ENCODE data around the gene EXOSC6.

Gene EXOSC6

DNA sequence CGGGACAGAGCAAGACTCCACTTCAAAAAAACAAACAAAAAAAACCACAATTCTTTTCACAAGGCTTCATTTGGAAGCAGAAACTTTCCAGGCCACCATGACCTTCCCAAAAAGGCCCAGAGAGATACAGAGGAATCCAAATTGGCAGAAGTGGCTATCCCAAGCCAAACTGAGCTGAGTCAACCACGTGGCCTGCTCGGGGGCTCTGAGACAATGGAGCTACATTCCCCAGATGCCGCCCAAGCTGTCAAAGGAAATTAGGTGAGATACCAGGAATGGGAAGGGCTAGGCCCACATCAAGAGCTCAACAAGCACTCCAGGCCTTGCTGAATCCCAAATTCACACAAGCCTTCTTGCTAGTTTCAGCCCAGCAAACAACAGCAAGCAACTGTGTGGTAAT lies 5.7 kb upstream of the EXOSC6 start:
- Histone ChIP-seq H3K4me2 (ENCODE audit: low read depth, low read length, poor library complexity, severe bottlenecking) (no peak overlapping the region), H3K9ac (ENCODE audit: low read length) (no peak overlapping the region), H3K9me2 (replicated peaks; ENCODE audit: insufficient read depth, low read length) (no peaks in the 10 kb centered on the region), H3K9me3 (ENCODE audit: insufficient read depth, low read length) (no peaks in the 10 kb centered on the region), H3K4me3 (ENCODE audit: insufficient read depth, low read length, poor library complexity, severe bottlenecking) (no peak overlapping the region), H3K27me3 (ENCODE audit: low read length) (no peaks in the 10 kb centered on the region), H3F3A (ENCODE audit: insufficient read depth) (peaks cover 13% of the 10 kb centered on the region), H4K20me1 (ENCODE audit: low read depth, low read length) (no peaks in the 10 kb centered on the region; the same call in 1 of the 2 replicates), H2AFZ (ENCODE audit: low read depth, low read length, severe bottlenecking) (no peak overlapping the region), H3K79me2 (ENCODE audit: insufficient read depth, low read length) (no peaks in the 10 kb centered on the region), H3K36me3 (ENCODE audit: low read length) (peaks cover 28% of the 10 kb centered on the region; the same call in 1 of the 2 replicates), H3K27ac (ENCODE audit: low read depth, low read length) (no peak overlapping the region)
- no peak for TF ChIP-seq EZH2phosphoT487 (conservative IDR thresholded peaks at IDR 0.05; ENCODE audit: low read length)
- TF ChIP-seq, protein P1, sequence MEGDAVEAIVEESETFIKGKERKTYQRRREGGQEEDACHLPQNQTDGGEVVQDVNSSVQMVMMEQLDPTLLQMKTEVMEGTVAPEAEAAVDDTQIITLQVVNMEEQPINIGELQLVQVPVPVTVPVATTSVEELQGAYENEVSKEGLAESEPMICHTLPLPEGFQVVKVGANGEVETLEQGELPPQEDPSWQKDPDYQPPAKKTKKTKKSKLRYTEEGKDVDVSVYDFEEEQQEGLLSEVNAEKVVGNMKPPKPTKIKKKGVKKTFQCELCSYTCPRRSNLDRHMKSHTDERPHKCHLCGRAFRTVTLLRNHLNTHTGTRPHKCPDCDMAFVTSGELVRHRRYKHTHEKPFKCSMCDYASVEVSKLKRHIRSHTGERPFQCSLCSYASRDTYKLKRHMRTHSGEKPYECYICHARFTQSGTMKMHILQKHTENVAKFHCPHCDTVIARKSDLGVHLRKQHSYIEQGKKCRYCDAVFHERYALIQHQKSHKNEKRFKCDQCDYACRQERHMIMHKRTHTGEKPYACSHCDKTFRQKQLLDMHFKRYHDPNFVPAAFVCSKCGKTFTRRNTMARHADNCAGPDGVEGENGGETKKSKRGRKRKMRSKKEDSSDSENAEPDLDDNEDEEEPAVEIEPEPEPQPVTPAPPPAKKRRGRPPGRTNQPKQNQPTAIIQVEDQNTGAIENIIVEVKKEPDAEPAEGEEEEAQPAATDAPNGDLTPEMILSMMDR (IDR thresholded peaks at IDR 0.05; ENCODE audit: insufficient read depth, low read length, poor library complexity, severe bottlenecking), result no peak

DNA sequence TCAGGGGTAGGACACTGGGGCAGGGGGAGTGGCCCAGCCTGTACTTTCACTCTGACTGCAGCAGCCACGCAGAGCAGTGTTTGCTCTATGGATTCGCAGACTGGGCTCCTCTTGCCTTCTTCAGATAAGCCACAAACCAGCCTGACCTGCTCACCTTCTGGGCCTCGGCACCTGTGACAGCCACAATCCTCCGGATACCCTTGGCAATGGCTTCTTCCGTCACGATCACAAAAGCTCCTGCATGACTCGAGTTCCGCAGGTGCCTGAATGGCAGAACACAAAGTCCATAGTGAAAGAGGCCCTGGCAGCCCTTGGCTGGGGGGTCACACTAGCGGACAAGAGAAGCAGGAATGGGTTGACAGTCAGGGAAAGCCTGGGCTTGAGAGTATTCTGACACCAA lies 3.8 kb upstream of the EXOSC6 start:
- Histone ChIP-seq H3K4me3 (ENCODE audit: insufficient read depth, low read length, poor library complexity, severe bottlenecking) (no peak overlapping the region), H4K20me1 (ENCODE audit: low read depth, low read length) (no peaks in the 10 kb centered on the region; the same call in 1 of the 2 replicates), H3K9ac (ENCODE audit: low read length) (no peak overlapping the region), H3F3A (ENCODE audit: insufficient read depth) (peaks cover 18% of the 10 kb centered on the region), H3K27ac (ENCODE audit: low read depth, low read length) (no peak overlapping the region), H3K4me2 (ENCODE audit: low read depth, low read length, poor library complexity, severe bottlenecking) (no peak overlapping the region), H3K79me2 (ENCODE audit: insufficient read depth, low read length) (peaks cover 7% of the 10 kb centered on the region), H2AFZ (ENCODE audit: low read depth, low read length, severe bottlenecking) (no peak overlapping the region), H3K27me3 (ENCODE audit: low read length) (no peaks in the 10 kb centered on the region), H3K36me3 (ENCODE audit: low read length) (peaks cover 22% of the 10 kb centered on the region), H3K9me2 (replicated peaks; ENCODE audit: insufficient read depth, low read length) (no peaks in the 10 kb centered on the region), H3K9me3 (ENCODE audit: insufficient read depth, low read length) (no peaks in the 10 kb centered on the region)
- TF ChIP-seq, protein P1 (IDR thresholded peaks at IDR 0.05; ENCODE audit: insufficient read depth, low read length, poor library complexity, severe bottlenecking), result no peak
- TF ChIP-seq EZH2phosphoT487 (conservative IDR thresholded peaks at IDR 0.05; ENCODE audit: low read length), result no peak

DNA sequence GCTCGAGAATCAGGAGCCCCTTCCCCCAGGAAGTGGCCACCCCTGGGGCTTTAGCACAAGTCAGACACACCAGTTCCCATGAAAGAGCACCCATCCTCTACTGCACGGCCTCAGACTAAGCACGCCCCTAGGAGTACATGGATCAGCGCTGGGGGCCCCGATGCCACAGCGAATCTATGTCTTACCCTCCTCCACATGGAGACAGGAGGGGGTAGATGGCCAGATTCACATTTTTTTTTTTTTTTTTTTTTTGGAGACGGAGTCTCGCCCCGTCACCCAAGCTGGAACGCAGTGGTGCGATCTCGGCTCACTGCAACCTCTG lies 3.2 kb upstream of the EXOSC6 start:
- no peak overlapping the region for H3K4me3 ChIP-seq (ENCODE audit: insufficient read depth, low read length, poor library complexity, severe bottlenecking)
- H3K27ac ChIP-seq (ENCODE audit: low read depth, low read length), result no peak overlapping the region
- peaks cover 13% of the 10 kb centered on the region for H3K79me2 ChIP-seq (ENCODE audit: insufficient read depth, low read length)
- H4K20me1 ChIP-seq (ENCODE audit: low read depth, low read length), result no peaks in the 10 kb centered on the region; the same call in 1 of the 2 replicates
- H3K4me2 ChIP-seq (ENCODE audit: low read depth, low read length, poor library complexity, severe bottlenecking), result no peak overlapping the region
- H3K9me3 ChIP-seq (ENCODE audit: insufficient read depth, low read length), result no peaks in the 10 kb centered on the region
- H3K9me2 ChIP-seq (replicated peaks; ENCODE audit: insufficient read depth, low read length), result no peaks in the 10 kb centered on the region
- H3K27me3 ChIP-seq (ENCODE audit: low read length), result no peaks in the 10 kb centered on the region
- H3K36me3 ChIP-seq (ENCODE audit: low read length), result peaks cover 16% of the 10 kb centered on the region
- no peak for TF ChIP-seq EZH2phosphoT487 (conservative IDR thresholded peaks at IDR 0.05; ENCODE audit: low read length)
- TF ChIP-seq, protein P1 (IDR thresholded peaks at IDR 0.05; ENCODE audit: insufficient read depth, low read length, poor library complexity, severe bottlenecking), result no peak
- H2AFZ ChIP-seq (ENCODE audit: low read depth, low read length, severe bottlenecking), result no peak overlapping the region
- H3F3A ChIP-seq (ENCODE audit: insufficient read depth), result peaks cover 18% of the 10 kb centered on the region
- no peak overlapping the region for H3K9ac ChIP-seq (ENCODE audit: low read length)

Data from SU-DHL-6 (cell line).